ENCODE measurements around the gene TXK. TPM values are rescaled to one million over a fixed set of nuclear protein-coding genes. Genes with fewer than 3 reads are reported as not detected.

The TXK gene
- polyA plus RNA-seq, 1 of the 3 experiments (the other 2 are of a cell fraction): 0.61 TPM

DNA sequence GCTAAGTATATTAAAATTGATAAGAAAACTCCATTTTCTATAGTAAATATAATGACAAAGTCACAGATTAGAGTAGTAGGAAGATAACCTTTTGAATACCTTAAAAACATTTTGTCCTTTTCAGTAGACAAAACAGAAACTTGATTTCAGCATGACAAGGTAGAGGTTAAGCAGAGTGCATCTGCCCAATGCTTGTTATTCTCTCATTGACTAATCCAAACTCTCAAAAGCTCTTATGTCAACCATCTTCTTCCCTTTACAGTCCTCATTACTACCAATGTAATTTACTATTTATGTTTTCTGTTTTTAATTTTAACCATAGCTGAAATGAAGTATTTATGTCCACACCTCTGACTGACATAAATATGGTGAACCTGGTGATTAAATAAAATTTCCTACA lies 106.4 kb downstream of the TXK start:
- CTCF ChIA-PET: interaction anchor here (1.1 to 1.3 kb wide), 2 partner anchors 60 to 477 kb away, joined by 3 read pairs; no protein-coding TSS in a partner anchor
- Histone ChIP-seq H3F3A (replicated peaks; ENCODE audit: insufficient read depth) (no peaks in the 10 kb centered on the region), H3K4me2 (no peak overlapping the region), H4K20me1 (ENCODE audit: insufficient read depth) (no peaks in the 10 kb centered on the region), H3K9me3 (no peaks in the 10 kb centered on the region), H3K4me3 (ENCODE audit: low read depth in 2 of 2, low read length in 1 of 2) (no peak overlapping the region), H3K9me2 (no peaks in the 10 kb centered on the region), H3K79me2 (ENCODE audit: insufficient read depth) (no peaks in the 10 kb centered on the region), H3K27me3 (ENCODE audit: insufficient read depth) (no peaks in the 10 kb centered on the region), H3K9ac (no peak overlapping the region), H3K36me3 (replicated peaks in 1 of 2; ENCODE audit: control insufficient read depth in 1 of 2, insufficient read depth in 2 of 2, low read length in 1 of 2) (peaks cover 0 to 10% of the 10 kb centered on the region in 2 experiments), H3K27ac (ENCODE audit: low read depth in 2 of 2, low read length in 1 of 2) (no peak overlapping the region), H3K4me1 (ENCODE audit: control insufficient read depth in 1 of 2, insufficient read depth in 2 of 2, low read depth in 1 of 2, low read length in 1 of 2) (peaks cover 0 to 5% of the 10 kb centered on the region in 2 experiments; a peak in 1 of 4 replicates), H2AFZ (ENCODE audit: low read depth) (no peak overlapping the region)
- TF ChIP-seq MEF2A (IDR thresholded peaks at IDR 0.05; ENCODE audit: borderline replicate concordance, low read depth): no peak
- TF ChIP-seq IRF3 (IDR thresholded peaks at IDR 0.05; ENCODE audit: low read depth, low read length): no peak
- TF ChIP-seq NFIC (IDR thresholded peaks at IDR 0.05; ENCODE audit: borderline replicate concordance): no peak
- TF ChIP-seq EZH2phosphoT487 (IDR thresholded peaks at IDR 0.05; ENCODE audit: borderline replicate concordance, low read depth): no peak
- TF ChIP-seq RFX5 (IDR thresholded peaks at IDR 0.05; ENCODE audit: low read length): no peak
- no peak for TF ChIP-seq PBX3 (IDR thresholded peaks at IDR 0.05)
- no peak for TF ChIP-seq POLR2AphosphoS5 (IDR thresholded peaks at IDR 0.05; ENCODE audit: low read depth, low read length)
- TF ChIP-seq RAD21 (IDR thresholded peaks at IDR 0.05; ENCODE audit: low read length): no peak
- TF ChIP-seq RXRA (IDR thresholded peaks at IDR 0.05; ENCODE audit: borderline replicate concordance, low read depth): no peak
- TF ChIP-seq MXI1 (IDR thresholded peaks at IDR 0.05; ENCODE audit: low read depth, low read length): no peak
- no peak for TF ChIP-seq FOSL2 (IDR thresholded peaks at IDR 0.05; ENCODE audit: borderline replicate concordance, low read depth)
- no peak for TF ChIP-seq TEAD4 (IDR thresholded peaks at IDR 0.05; ENCODE audit: borderline replicate concordance, insufficient read depth)
- no peak for TF ChIP-seq RCOR1 (IDR thresholded peaks at IDR 0.05; ENCODE audit: low read length)
- TF ChIP-seq FOXM1 (IDR thresholded peaks at IDR 0.05; ENCODE audit: low read depth): no peak
- no peak for TF ChIP-seq GABPA (IDR thresholded peaks at IDR 0.05; ENCODE audit: low read depth)
- POLR2A ChIA-PET: no interaction called here
- DNase-seq: no peak

DNA sequence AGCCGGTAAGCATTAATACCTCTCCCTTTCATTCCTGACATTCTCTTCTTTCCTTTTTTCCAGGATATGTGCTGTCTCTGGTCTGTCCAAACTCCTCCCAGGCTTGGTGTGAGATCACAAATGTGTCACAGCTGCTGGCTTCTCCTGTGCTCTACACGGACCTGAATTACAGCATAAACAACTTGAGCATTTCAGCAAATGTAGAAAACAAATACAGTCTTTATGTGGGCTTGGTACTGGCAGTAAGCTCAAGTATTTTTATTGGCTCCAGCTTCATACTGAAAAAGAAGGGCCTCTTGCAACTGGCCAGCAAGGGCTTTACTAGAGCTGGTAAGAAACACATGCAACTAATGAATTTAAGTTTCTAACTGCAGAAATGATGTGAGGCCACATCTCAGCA lies 109.0 kb downstream of the TXK start:
- H3K36me3 ChIP-seq (replicated peaks in 1 of 2; ENCODE audit: control insufficient read depth in 1 of 2, insufficient read depth in 2 of 2, low read length in 1 of 2): peaks cover 0 to 10% of the 10 kb centered on the region in 2 experiments
- no peaks in the 10 kb centered on the region for H3F3A ChIP-seq (replicated peaks; ENCODE audit: insufficient read depth)
- H3K4me2 ChIP-seq: peak overlapping the region; percentile 17; the same call in 1 of the 2 replicates
- H3K4me3 ChIP-seq (ENCODE audit: low read depth in 2 of 2, low read length in 1 of 2): no peak overlapping the region
- WGBS (ENCODE audit: low lambda C conversion rate): 25% methylated on average over 2 of the region's 2 CpGs
- peaks cover 0 to 5% of the 10 kb centered on the region in 2 experiments; a peak in 1 of 4 replicates for H3K4me1 ChIP-seq (ENCODE audit: control insufficient read depth in 1 of 2, insufficient read depth in 2 of 2, low read depth in 1 of 2, low read length in 1 of 2)
- CTCF ChIA-PET: interaction anchor here (0.6 to 1.0 kb wide), 2 partner anchors 9 to 434 kb away, joined by 3 to 4 read pairs; no protein-coding TSS in a partner anchor
- H3K9ac ChIP-seq: no peak overlapping the region
- H3K79me2 ChIP-seq (ENCODE audit: insufficient read depth): no peaks in the 10 kb centered on the region
- H2AFZ ChIP-seq (ENCODE audit: low read depth): 0 out of 2 replicates have a peak overlapping the region, but pooled peaks have one; percentile 42
- DNase-seq: no peak
- no peaks in the 10 kb centered on the region for H3K27me3 ChIP-seq (ENCODE audit: insufficient read depth)
- POLR2A ChIA-PET: no interaction called here
- no peaks in the 10 kb centered on the region for H3K9me3 ChIP-seq
- H3K9me2 ChIP-seq: no peaks in the 10 kb centered on the region
- H4K20me1 ChIP-seq (ENCODE audit: insufficient read depth): no peaks in the 10 kb centered on the region
- no peak overlapping the region for H3K27ac ChIP-seq (ENCODE audit: low read depth in 2 of 2, low read length in 1 of 2)
- no peak for TF ChIP-seq IRF3 (IDR thresholded peaks at IDR 0.05; ENCODE audit: low read depth, low read length)
- no peak for TF ChIP-seq ZBTB33 (IDR thresholded peaks at IDR 0.05; ENCODE audit: borderline replicate concordance, low read depth)
- no peak for TF ChIP-seq SMC3 (IDR thresholded peaks at IDR 0.05; ENCODE audit: low read depth, low read length)
- TF ChIP-seq REST (IDR thresholded peaks at IDR 0.05; ENCODE audit: low read depth, low read length): no peak
- no peak for TF ChIP-seq MXI1 (IDR thresholded peaks at IDR 0.05; ENCODE audit: low read depth, low read length)
- TF ChIP-seq POLR2AphosphoS5 (IDR thresholded peaks at IDR 0.05; ENCODE audit: low read depth, low read length): no peak
- TF ChIP-seq GABPA (IDR thresholded peaks at IDR 0.05; ENCODE audit: low read depth): no peak
